ENCODE measurements around the gene EXD3.

DNA sequence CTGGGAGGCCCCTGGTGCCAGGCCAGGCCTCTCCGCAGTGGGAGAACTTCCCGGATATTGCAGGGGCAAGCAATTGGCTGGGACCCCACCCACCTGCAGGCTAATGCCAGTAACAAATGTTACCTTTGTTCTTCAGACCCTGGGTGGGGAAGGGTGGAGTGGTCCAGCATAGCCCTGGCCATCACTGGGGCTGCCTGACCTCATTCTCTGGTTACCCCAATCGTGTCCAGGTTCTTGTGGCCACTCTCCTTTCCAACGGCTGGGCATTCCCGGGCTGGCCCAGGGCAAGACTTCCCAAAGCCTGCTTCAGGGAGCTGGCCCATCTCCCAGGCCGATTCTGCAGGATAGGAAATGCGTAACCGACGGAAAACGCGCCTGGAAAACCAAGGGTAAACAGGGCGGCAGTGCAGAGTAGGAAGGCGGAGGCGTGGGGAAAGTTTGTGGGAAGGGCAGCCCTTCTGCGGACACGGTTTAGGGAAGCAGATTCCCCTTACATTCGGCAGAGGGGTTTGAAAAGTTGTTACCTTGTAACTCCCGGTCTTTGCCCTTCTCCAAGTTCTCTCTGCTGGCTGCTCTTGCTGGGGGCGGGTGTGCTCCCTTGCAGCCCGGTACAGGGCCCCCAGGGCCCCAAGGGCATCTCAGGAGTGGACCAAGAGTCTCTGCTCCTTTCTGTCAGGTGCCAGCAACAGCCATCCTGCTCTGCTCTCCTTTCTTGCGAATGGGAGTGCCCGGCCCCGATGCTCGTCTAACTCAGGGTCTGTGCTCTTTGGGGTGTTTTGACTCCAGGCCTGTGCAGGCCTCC, 124.4 kb downstream of the EXD3 start:
- no peak for TF ChIP-seq CTCF (conservative IDR thresholded peaks at IDR 0.05; ENCODE audit: low read depth, low read length)
- TF ChIP-seq POLR2A (IDR thresholded peaks at IDR 0.05; ENCODE audit: low read depth, low read length) = no peak
- TF ChIP-seq FOS (IDR thresholded peaks at IDR 0.05; ENCODE audit: low read depth, low read length) = no peak
- TF ChIP-seq MXI1 (IDR thresholded peaks at IDR 0.05; ENCODE audit: borderline replicate concordance, low read depth, low read length) = no peak
- TF ChIP-seq USF2 (IDR thresholded peaks at IDR 0.05; ENCODE audit: low read depth, low read length) = no peak
- TF ChIP-seq SMC3 (IDR thresholded peaks at IDR 0.05; ENCODE audit: low read depth, low read length) = no peak
- TF ChIP-seq MAFK (IDR thresholded peaks at IDR 0.05; ENCODE audit: low read depth, low read length) = no peak
- no peak for TF ChIP-seq CHD1 (IDR thresholded peaks at IDR 0.05; ENCODE audit: low read depth, low read length)
- TF ChIP-seq MAZ (IDR thresholded peaks at IDR 0.05; ENCODE audit: borderline replicate concordance, low read depth, low read length) = no peak

All from IMR-90 (cell line).